GM10266 (cell line): ENCODE data around the gene IL17RD.

Source experiments
- DNase-seq: peaks from one replicate; pipeline ENCODE4 v3.0.0; 2012; ENCODE audit errors: extremely low spot score
- TF ChIP-seq, protein P1 (sequence below): IDR thresholded peaks from 2 replicates; pipeline ENCODE4 v1.5.1; 2012; ENCODE audit warnings: mild to moderate bottlenecking, low read depth; ENCODE audit not compliant: control insufficient read depth, insufficient read depth; ENCODE audit errors: missing control alignments

IL17RD gene

DNA sequence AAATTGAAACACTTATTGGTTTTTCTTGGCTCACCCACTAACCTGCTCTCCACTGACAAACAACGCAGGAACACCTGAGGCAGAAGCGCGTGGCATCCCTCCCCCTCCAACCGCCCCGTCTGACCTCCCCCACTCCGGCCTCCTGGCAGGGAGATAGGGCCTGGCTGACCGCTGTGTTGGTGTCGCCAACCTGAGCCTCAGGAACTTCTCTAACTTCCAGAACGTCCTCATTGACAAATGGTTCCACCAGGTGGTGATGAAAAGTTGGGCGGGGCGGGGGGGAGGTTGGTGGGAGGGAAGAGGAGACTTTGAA, 22.8 kb downstream of the IL17RD start:
- DNase-seq: no peak
- TF ChIP-seq, protein P1, sequence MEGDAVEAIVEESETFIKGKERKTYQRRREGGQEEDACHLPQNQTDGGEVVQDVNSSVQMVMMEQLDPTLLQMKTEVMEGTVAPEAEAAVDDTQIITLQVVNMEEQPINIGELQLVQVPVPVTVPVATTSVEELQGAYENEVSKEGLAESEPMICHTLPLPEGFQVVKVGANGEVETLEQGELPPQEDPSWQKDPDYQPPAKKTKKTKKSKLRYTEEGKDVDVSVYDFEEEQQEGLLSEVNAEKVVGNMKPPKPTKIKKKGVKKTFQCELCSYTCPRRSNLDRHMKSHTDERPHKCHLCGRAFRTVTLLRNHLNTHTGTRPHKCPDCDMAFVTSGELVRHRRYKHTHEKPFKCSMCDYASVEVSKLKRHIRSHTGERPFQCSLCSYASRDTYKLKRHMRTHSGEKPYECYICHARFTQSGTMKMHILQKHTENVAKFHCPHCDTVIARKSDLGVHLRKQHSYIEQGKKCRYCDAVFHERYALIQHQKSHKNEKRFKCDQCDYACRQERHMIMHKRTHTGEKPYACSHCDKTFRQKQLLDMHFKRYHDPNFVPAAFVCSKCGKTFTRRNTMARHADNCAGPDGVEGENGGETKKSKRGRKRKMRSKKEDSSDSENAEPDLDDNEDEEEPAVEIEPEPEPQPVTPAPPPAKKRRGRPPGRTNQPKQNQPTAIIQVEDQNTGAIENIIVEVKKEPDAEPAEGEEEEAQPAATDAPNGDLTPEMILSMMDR: no peak

DNA sequence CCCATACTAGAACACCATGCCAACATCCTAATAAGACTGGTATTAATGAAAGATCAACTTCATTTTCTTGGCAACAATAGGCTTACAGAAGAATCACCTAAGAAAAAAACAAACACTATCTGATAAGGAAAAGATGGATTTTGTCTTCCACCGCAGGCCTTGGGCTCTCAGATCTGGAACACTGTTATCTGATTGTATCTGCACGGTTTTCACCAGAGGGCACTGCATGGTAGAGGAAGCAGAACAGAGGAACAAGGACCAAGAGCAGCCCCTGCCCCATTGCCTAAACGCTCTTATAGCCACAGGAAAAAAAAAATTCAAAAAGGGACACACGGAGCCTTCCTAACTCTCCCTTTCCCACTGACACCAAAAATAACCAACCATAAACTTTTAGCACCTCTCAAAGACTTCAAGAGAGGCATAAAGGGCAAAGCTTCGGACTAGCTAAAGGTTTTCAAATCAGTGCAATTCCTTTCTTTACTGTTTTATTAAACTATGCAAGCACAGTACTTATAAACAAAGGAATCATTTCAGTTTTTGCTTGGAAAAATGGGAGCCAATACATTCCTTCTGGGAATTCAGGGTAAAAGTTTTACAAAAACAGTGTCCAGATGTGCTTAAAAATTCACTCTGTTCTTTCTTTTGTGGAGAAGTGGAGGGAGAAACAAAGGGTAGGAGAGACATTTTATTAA, 23.3 kb downstream of the IL17RD start:
- TF ChIP-seq, protein P1: no peak
- no peak for DNase-seq

DNA sequence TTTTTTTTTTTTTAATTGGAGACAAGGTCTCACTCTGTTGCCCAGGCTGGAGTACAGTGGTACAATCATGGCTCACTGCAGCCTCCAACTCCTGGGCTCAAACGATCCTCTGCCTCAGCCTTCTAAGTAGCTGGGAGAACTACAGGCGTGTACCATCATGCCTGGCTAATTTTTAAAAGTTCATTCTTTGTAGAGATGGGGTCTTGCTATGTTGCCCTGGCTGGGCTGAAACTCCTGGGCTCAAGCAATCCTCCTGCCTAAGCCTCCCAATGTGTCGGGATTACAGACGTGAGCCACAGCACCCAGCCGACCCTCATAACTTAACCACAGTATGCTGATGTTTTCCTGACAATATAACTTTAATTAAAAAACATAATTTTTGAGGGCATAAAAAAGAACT, 24.3 kb downstream of the IL17RD start:
- TF ChIP-seq, protein P1: no peak
- DNase-seq: no peak

DNA sequence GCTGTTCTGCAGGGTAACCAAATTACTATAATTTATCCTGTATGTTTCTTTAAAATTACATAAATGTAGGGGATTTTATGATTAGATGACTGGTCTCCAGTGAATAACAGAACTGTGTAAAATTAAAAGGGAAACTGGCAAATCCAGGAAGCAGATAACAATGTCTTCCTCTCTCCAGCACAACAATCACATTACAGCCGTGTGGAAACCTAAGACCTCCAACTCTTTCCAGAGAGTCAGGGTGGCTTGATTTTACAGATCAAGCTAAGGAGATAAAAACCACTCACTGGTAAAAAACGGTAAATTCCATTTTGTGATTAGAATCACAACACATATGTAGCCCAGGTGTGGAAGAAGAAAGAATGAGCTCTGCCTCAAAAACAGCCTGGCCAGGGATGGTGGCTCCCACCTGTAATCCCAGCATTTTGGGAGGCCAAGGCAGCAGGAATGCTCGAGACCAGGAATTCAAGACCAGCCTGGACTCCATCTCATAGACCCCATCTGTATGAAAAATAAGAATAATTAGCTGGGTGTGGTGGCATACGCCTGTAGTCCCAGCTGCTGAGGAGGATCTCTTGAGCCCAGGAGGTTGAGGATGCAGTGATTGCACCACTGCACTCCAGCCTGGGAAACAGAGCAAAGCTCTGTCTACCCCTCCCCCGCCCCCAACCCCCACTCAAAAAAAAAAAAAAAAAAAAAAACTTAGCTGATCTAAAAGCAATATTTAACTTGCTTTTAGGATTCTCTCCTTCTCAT, 29.0 kb downstream of the IL17RD start:
- DNase-seq: no peak
- TF ChIP-seq, protein P1: no peak

DNA sequence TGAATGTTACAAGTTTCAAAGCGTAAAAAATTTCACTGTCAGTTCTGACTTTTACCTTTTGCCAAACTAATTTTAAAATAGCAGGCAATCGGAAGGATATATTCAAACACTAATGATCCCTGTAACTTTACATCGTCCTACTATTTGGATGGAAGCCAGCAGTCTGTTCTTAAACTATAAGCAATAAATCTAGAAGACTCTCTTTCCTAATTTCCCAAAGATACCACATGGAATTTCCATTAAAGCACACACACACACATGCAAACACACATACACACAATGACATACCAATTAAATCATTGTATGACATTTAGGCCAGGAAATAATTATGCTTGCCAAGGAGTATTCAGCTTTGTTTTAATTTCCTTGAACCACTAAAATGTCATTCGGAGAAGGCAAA, 32.0 kb downstream of the IL17RD start:
- DNase-seq: no peak
- TF ChIP-seq, protein P1: no peak

DNA sequence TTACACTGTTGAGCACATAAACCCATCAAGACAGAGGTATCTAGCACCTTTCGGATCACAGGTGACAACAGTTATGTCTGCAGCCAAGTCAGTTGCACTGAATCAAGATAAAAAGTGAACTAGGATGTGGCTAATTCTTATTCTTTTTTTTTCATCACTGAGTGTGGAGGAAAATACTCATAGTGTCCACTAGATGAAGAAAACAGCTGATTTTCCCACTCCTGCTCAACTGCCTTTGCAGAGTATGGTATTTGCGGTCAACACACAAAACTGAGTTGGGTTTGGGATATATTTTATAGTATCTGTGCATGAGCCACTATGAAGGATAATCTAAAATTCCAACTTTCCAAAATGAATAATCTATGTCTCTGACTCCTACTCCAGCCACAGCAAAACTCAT, 32.5 kb downstream of the IL17RD start:
- TF ChIP-seq, protein P1: no peak
- no peak for DNase-seq

DNA sequence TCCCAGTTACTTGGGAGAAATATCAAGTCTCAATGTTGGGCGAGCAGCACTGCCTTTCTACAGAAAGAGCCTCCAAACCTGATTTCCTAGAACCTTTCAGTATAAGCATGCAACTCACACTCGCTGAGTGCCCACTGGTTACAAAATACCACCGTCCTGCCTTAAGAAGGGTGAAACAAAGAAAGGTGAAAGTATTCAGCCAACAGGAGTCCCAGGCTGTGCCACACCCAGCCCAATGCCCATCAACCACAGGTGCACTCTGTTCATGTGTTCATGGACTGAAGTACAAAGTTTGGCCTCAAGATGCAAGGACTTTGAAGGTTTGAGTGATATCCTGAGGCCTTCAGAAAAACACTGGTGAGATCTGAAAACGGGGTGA, 34.0 kb downstream of the IL17RD start:
- TF ChIP-seq, protein P1: no peak

More for the DNA sequence above, 34.0 kb downstream of the IL17RD start:
- no peak for DNase-seq
